Calu3 (cell line): ENCODE data around the gene PLEKHG4B. TPM values are rescaled to one million over a fixed set of nuclear protein-coding genes. Genes with fewer than 3 reads are reported as not detected.
"Not testable (repeated sequence)": the region's sequence is repeated elsewhere in the genome, so short reads cannot be mapped to it uniquely, and the experiment has no call there.

Experiments
- BruUV-seq: library from RNA; stranded (reverse); fragments of 400-500 nt; replicated peaks from 2 replicates; lab custom pipeline; 2021; lab: Mats Ljungman, UMichigan
- CTCF ChIA-PET: fragments of 300-600 bp; sonication (Branson Sonifier 250); formaldehyde crosslinking; loops from one replicate; lab custom pipeline; 2022; ENCODE audit warnings: antibody characterized with exemption; lab: Charles Lee
- DNase-seq: peaks from one replicate; pipeline ENCODE4 v3.0.0; 2022
- H3K27ac Mint-ChIP-seq: one replicate; pipeline ENCODE4 v1.8.0; 2022; ENCODE audit warnings: mixed read lengths; ENCODE audit not compliant: unreplicated experiment
- H3K27me3 Mint-ChIP-seq: one replicate; pipeline ENCODE4 v1.8.0; 2022; ENCODE audit warnings: mixed read lengths; ENCODE audit not compliant: unreplicated experiment
- H3K36me3 Mint-ChIP-seq: one replicate; pipeline ENCODE4 v1.8.0; 2022; ENCODE audit warnings: mild to moderate bottlenecking, moderate library complexity, mixed read lengths; ENCODE audit not compliant: insufficient read depth, unreplicated experiment
- H3K4me1 Mint-ChIP-seq: one replicate; pipeline ENCODE4 v1.8.0; 2022; ENCODE audit warnings: mild to moderate bottlenecking, low read depth, mixed read lengths; ENCODE audit not compliant: unreplicated experiment
- H3K4me3 Mint-ChIP-seq: one replicate; pipeline ENCODE4 v1.8.0; 2022; ENCODE audit warnings: mild to moderate bottlenecking, low read depth, moderate library complexity, mixed read lengths; ENCODE audit not compliant: unreplicated experiment
- H3K9me3 Mint-ChIP-seq: one replicate; pipeline ENCODE4 v1.8.0; 2022; ENCODE audit warnings: low read depth, mixed read lengths; ENCODE audit not compliant: unreplicated experiment
- intact Hi-C: fragments of 100-400 bp; cut with micrococcal nuclease; formaldehyde crosslinking; loops from one replicate; pipeline ENCODE4 v1.10.0; 2022; ENCODE audit not compliant: unreplicated experiment
- total RNA-seq: library from RNA; stranded (reverse); gene quantifications from 2 replicates; pipeline ENCODE4 v1.2.3, GENCODE V29; 2022
- TF ChIP-seq, protein P1 (sequence below): fragments of 200-600 bp; IDR thresholded peaks from one replicate; pipeline ENCODE4 v1.8.0; 2022; ENCODE audit warnings: antibody characterized with exemption; ENCODE audit not compliant: unreplicated experiment

Gene PLEKHG4B
- total RNA-seq, 1 experiment from 2014 or later = 1.7 TPM

GRCh38 chr5:70440-70839 is 21.5 kb upstream of the PLEKHG4B start:
- TF ChIP-seq, protein P1, sequence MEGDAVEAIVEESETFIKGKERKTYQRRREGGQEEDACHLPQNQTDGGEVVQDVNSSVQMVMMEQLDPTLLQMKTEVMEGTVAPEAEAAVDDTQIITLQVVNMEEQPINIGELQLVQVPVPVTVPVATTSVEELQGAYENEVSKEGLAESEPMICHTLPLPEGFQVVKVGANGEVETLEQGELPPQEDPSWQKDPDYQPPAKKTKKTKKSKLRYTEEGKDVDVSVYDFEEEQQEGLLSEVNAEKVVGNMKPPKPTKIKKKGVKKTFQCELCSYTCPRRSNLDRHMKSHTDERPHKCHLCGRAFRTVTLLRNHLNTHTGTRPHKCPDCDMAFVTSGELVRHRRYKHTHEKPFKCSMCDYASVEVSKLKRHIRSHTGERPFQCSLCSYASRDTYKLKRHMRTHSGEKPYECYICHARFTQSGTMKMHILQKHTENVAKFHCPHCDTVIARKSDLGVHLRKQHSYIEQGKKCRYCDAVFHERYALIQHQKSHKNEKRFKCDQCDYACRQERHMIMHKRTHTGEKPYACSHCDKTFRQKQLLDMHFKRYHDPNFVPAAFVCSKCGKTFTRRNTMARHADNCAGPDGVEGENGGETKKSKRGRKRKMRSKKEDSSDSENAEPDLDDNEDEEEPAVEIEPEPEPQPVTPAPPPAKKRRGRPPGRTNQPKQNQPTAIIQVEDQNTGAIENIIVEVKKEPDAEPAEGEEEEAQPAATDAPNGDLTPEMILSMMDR = no peak
- Mint-ChIP-seq H3K4me1 (no peaks in the 10 kb centered on the region), H3K36me3 (no peaks in the 10 kb centered on the region), H3K9me3 (peaks cover 6% of the 10 kb centered on the region), H3K27me3 (peaks cover 33% of the 10 kb centered on the region), H3K4me3 (no peak overlapping the region), H3K27ac (no peak overlapping the region)
- no peak for DNase-seq
- no TSS peak for BruUV-seq
- intact Hi-C loops = no loop called here
- CTCF ChIA-PET = no interaction called here

DNA sequence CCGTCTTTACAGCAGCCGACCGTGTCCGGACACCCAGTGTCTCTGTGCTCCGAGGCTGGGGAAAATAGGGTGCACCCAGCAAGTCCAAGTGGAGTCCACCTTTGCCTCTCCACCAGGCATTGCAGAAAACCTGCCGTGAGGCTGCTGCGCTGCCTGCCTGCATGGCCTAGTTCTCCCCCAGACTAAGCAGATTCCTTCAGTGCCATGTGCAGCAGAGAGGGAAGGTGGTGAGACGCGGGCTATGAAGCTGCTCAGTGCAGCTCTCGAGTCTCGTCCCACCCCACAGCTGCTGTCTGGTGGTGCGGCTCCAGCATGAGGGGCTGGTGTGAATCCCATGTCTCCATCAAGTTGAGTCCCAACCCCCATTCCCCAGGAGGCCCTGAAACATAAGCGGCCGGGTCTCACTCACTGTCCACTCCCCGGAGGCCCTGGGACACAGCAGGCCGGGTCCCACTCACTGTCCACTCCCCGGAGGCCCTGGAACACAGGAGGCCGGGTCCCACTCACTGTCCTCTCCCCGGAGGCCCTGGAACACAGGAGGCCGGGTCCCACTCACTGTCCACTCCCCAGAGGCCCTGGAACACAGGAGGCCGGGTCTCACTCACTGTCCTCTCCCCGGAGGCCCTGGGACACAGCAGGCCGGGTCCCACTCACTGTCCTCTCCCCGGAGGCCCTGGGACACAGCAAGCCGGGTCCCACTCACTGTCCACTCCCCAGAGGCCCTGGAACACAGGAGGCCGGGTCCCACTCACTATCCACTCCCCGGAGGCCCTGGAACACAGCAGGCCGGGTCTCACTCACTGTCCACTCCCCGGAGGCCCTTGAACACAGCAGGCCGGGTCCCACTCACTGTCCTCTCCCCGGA is 19.4 kb upstream of the PLEKHG4B start:
- BruUV-seq, H3K27ac Mint-ChIP-seq, DNase-seq, H3K9me3 Mint-ChIP-seq, intact Hi-C loops, H3K4me1 Mint-ChIP-seq, CTCF ChIA-PET, H3K4me3 Mint-ChIP-seq, H3K36me3 Mint-ChIP-seq: not testable (repeated sequence)
- H3K27me3 Mint-ChIP-seq = peaks cover 54% of the 10 kb centered on the region

- H3K27ac Mint-ChIP-seq, BruUV-seq, H3K9me3 Mint-ChIP-seq, H3K4me3 Mint-ChIP-seq, intact Hi-C loops, H3K4me1 Mint-ChIP-seq, DNase-seq, CTCF ChIA-PET, H3K36me3 Mint-ChIP-seq: not testable (repeated sequence)
- peaks cover 54% of the 10 kb centered on the region for H3K27me3 Mint-ChIP-seq
Observed at GRCh38 chr5:73181-73447, 18.9 kb upstream of the PLEKHG4B start.

GRCh38 chr5:73768-74502 is 18.0 kb upstream of the PLEKHG4B start:
- TF ChIP-seq, protein P1 = no peak
- H3K4me1 Mint-ChIP-seq = no peaks in the 10 kb centered on the region
- CTCF ChIA-PET = no interaction called here
- no peaks in the 10 kb centered on the region for H3K36me3 Mint-ChIP-seq
- intact Hi-C loops = no loop called here
- no peak for DNase-seq
- peaks cover 2% of the 10 kb centered on the region for H3K9me3 Mint-ChIP-seq
- H3K27ac Mint-ChIP-seq = no peak overlapping the region
- no TSS peak for BruUV-seq
- no peak overlapping the region for H3K4me3 Mint-ChIP-seq
- H3K27me3 Mint-ChIP-seq = peaks cover 54% of the 10 kb centered on the region

DNA sequence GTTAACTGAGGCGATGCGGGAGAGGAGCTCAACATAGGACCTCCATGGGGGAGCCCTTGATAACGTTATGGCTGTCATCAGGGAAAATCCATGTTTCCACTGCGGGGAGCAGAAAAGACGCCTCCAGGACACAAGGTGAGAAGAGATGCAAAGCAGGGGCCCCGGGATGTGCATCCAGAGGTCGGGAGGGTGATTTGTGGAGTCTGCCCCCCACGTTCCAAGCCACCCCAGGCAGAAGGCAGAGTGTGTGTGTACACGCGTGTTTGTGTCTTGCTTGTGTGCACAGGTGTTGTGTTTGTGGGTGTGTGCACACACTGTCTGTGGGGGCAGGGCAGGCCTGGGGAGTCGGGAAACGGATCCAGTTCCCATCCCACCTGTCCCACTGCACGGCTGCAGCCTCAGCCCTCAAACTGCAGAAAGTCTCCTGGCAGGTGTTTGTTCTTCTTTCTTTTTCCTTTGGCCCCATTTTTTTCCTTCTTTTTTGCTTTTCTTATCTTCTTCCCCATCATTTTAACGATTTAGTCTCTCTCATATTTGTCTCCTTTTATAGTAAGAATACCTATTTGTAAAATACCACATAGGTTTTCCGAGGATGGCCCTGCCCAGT is 17.4 kb upstream of the PLEKHG4B start:
- Mint-ChIP-seq H3K9me3 (no peaks in the 10 kb centered on the region), H3K36me3 (no peaks in the 10 kb centered on the region), H3K4me3 (no peak overlapping the region), H3K27ac (no peak overlapping the region), H3K4me1 (no peaks in the 10 kb centered on the region), H3K27me3 (peaks cover 54% of the 10 kb centered on the region)
- BruUV-seq = no TSS peak
- intact Hi-C loops = no loop called here
- TF ChIP-seq, protein P1 = no peak
- CTCF ChIA-PET = no interaction called here
- no peak for DNase-seq
